Prostate gland (tissue), 2 donors: ENCODE data around the gene ITGB2. TPM values are rescaled to one million over a fixed set of nuclear protein-coding genes. Genes with fewer than 3 reads are reported as not detected.
A peak's percentile ranks its signal among the peaks of the same experiment; 100 is the strongest.

Experiments used
- DNase-seq: peaks from one replicate; pipeline ENCODE4 v3.0.0-alpha.2; 2019; ENCODE audit warnings: low spot score
- H3K27ac ChIP-seq, 2 donors: fragments of 200-600 bp; sonication (generic); 2 replicates each; pipeline ENCODE4 v1.5.1; 2017 to 2019
- H3K27me3 ChIP-seq: fragments of 200-600 bp; sonication (generic); replicated peaks from 2 replicates; pipeline ENCODE4 v1.5.1; 2019; ENCODE audit not compliant: insufficient read depth
- H3K36me3 ChIP-seq, 2 donors: fragments of 200-600 bp; sonication (generic); 1 replicate in 1 of 2; 2 replicates in 1 of 2; pipeline versions ENCODE4 v1.5.1 to v1.8.1; 2017 to 2019
- H3K4me1 ChIP-seq: fragments of 200-600 bp; sonication (generic); replicated peaks from 2 replicates; pipeline ENCODE4 v1.5.1; 2019
- H3K4me3 ChIP-seq, 2 donors: fragments of 200-600 bp; sonication (generic); 2 replicates each; pipeline ENCODE4 v1.5.1; 2017 to 2019
- H3K9me3 ChIP-seq: fragments of 200-600 bp; sonication (generic); 2 replicates; pipeline ENCODE4 v1.5.1; 2017
- POLR2A ChIP-seq: fragments of 450-650 bp; IDR thresholded peaks from one replicate; pipeline ENCODE4 v1.6.1; 2016; ENCODE audit warnings: antibody characterized with exemption, mild to moderate bottlenecking
- POLR2AphosphoS5 ChIP-seq: sonication (generic); formaldehyde crosslinking; IDR thresholded peaks from one replicate; pipeline ENCODE4 v1.6.1; 2017; ENCODE audit warnings: antibody characterized with exemption
- WGBS: methylation state at CpG from one replicate; pipeline ENCODE4 v1.1.5; 2018; 5-methylcytosine and 5-hydroxymethylcytosine counted together
- intact Hi-C: fragments of 100-400 bp; cut with DNase I; formaldehyde crosslinking; loops from one replicate; pipeline ENCODE4 v1.14.2; 2022
- total RNA-seq, 2 donors: library from RNA; depleted of rRNA; stranded (reverse); fragments of >200 nt; gene quantifications; one replicate each; pipeline ENCODE4 v1.1.0, GENCODE V29; 2016
- TF ChIP-seq, protein P1 (sequence below), 4 experiments: fragments of 200-600 bp in 2 of 4; fragments of 450-650 bp in 2 of 4; sonication (generic) in 2 of 4; IDR thresholded peaks; 1 replicate in 3 of 4; 2 replicates in 1 of 4; pipeline ENCODE4 v1.5.1; 2016 to 2019; ENCODE audit warnings: antibody characterized with exemption in 4 of 4, mild to moderate bottlenecking in 2 of 4, moderate library complexity in 2 of 4

ITGB2 gene
- total RNA-seq, 2 donors from 2014 or later: 23.1 to 56.1 TPM

GRCh38 chr21:44892536-44893277 lies 28.0 kb downstream of the ITGB2 start:
- H3K36me3 ChIP-seq: no peaks in the 10 kb centered on the region
- H3K9me3 ChIP-seq: no peaks in the 10 kb centered on the region
- intact Hi-C loops: loop anchor here (1.0 kb wide), 1 partner anchor 40 kb away; no protein-coding TSS in a partner anchor
- TF ChIP-seq POLR2AphosphoS5: peak; percentile 29
- TF ChIP-seq, protein P1, sequence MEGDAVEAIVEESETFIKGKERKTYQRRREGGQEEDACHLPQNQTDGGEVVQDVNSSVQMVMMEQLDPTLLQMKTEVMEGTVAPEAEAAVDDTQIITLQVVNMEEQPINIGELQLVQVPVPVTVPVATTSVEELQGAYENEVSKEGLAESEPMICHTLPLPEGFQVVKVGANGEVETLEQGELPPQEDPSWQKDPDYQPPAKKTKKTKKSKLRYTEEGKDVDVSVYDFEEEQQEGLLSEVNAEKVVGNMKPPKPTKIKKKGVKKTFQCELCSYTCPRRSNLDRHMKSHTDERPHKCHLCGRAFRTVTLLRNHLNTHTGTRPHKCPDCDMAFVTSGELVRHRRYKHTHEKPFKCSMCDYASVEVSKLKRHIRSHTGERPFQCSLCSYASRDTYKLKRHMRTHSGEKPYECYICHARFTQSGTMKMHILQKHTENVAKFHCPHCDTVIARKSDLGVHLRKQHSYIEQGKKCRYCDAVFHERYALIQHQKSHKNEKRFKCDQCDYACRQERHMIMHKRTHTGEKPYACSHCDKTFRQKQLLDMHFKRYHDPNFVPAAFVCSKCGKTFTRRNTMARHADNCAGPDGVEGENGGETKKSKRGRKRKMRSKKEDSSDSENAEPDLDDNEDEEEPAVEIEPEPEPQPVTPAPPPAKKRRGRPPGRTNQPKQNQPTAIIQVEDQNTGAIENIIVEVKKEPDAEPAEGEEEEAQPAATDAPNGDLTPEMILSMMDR (IDR thresholded peaks at IDR 0.05): peak; percentile 62 to 87 (median 73)
- TF ChIP-seq POLR2A: no peak
- no peak overlapping the region for H3K4me3 ChIP-seq
- H3K27me3 ChIP-seq: no peaks in the 10 kb centered on the region
- no peaks in the 10 kb centered on the region for H3K4me1 ChIP-seq
- 47% methylated on average over 15 of the region's 15 CpGs for WGBS
- H3K27ac ChIP-seq: no peak overlapping the region
- DNase-seq: peak; percentile 48

GRCh38 chr21:44892095-44892494 lies 28.6 kb downstream of the ITGB2 start:
- WGBS: 72% methylated on average over 19 of the region's 19 CpGs
- H3K27me3 ChIP-seq: no peaks in the 10 kb centered on the region
- DNase-seq: no peak
- no peak overlapping the region for H3K4me3 ChIP-seq
- no peak for TF ChIP-seq POLR2A
- TF ChIP-seq, protein P1 (IDR thresholded peaks at IDR 0.05): no peak
- TF ChIP-seq POLR2AphosphoS5: no peak
- H3K27ac ChIP-seq: no peak overlapping the region
- H3K9me3 ChIP-seq: no peaks in the 10 kb centered on the region
- no peaks in the 10 kb centered on the region for H3K36me3 ChIP-seq
- no peaks in the 10 kb centered on the region for H3K4me1 ChIP-seq
- intact Hi-C loops: no loop called here

GRCh38 chr21:44891631-44892031 lies 29.1 kb downstream of the ITGB2 start:
- TF ChIP-seq POLR2AphosphoS5 (no peak), POLR2A (no peak)
- TF ChIP-seq, protein P1 (IDR thresholded peaks at IDR 0.05): no peak
- Histone ChIP-seq H3K27me3 (no peaks in the 10 kb centered on the region), H3K4me1 (no peaks in the 10 kb centered on the region), H3K36me3 (no peaks in the 10 kb centered on the region), H3K4me3 (no peak overlapping the region), H3K9me3 (no peaks in the 10 kb centered on the region), H3K27ac (no peak overlapping the region)
- intact Hi-C loops: no loop called here
- 90% methylated on average over 15 of the region's 15 CpGs for WGBS
- no peak for DNase-seq

DNA sequence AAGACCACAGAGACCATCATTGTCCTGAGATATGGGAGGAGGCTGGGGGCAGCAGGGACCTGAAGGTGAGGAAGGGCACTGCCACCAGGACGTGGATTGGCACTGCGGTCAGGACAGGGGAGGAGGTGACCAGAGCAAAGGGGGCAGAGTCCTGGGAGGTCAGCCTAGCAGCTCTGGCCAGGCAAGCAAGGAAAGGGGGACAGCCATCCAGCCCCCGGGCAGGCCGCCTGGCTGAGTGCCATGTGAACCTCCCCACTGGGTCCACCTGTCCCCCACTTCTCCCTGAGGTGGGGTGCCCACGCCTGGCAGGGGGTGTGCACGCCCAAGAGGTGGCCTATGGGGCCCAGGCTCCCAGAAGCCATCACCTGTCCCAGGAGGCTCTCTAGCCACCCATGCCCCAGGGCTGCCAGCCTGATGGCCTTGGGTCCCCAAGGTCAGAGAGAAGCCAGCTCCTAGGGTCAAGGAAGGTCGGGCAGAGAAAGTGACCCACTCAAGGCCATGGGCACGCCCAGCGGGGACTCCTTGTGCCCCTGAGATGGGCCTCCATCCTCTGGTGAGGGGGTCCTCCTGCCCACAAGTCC lies 29.6 kb downstream of the ITGB2 start:
- no peaks in the 10 kb centered on the region for H3K4me1 ChIP-seq
- DNase-seq: no peak
- no peak overlapping the region for H3K27ac ChIP-seq
- H3K36me3 ChIP-seq: no peaks in the 10 kb centered on the region
- H3K9me3 ChIP-seq: no peaks in the 10 kb centered on the region
- no peak overlapping the region for H3K4me3 ChIP-seq
- TF ChIP-seq POLR2A (no peak), POLR2AphosphoS5 (no peak)
- TF ChIP-seq, protein P1 (IDR thresholded peaks at IDR 0.05): no peak
- WGBS: 82% methylated on average over 9 of the region's 9 CpGs
- H3K27me3 ChIP-seq: no peaks in the 10 kb centered on the region
- intact Hi-C loops: no loop called here
